Measurements from ENCODE around the gene NANOS3. TPM values are rescaled to one million over a fixed set of nuclear protein-coding genes. Genes with fewer than 3 reads are reported as not detected.

Gene NANOS3
- total and polyA plus RNA-seq, 2 of the 13 experiments (the other 11 are each of a cell fraction or from before 2014, with no cell fraction given) = 0.21 TPM; not detected in 1

DNA sequence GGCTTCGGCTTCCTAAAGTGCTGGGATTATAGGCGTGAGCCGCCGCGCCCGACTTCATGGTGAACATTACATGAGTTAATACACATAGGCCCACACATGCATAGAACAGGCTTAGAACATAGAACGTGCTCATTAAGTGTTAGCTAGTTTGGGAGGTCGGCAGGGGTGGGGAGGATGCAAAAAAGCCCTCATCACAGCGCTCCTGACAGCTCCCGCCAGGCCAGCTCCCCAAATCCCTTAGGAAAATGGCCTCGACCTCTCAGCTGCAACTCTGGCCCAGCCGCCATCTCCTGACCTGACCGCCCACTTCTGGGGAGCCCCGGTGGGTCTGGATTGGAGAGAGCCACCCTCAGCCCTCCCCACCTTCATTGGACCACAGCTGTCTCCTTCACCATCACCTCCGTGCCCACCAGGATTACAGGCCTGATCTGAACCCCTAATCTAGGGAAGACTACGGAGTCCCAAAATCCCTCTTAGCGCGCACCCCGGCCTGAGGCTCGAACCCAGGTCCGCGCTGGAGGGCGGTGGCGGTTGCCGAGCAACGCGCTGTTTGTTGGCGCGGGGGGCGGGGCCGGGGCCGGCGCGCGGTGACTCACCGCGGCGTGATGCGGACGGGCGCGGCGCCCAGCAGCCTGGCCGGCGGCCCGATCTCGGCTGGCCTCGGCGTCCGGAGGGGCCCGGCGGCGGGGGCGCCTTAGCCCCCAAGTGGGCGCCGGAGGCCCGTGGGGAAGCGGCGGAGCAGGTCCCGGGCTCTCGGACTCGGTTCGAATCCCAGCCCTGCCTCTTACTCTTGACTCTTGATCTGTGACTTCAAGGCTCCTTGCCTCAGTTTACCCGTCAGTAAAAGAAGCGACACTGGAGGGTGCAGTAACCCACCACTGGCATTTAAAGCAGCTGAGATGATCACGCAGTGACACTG lies 26.7 kb upstream of the NANOS3 start (continued):
- TF ChIP-seq, protein P1, sequence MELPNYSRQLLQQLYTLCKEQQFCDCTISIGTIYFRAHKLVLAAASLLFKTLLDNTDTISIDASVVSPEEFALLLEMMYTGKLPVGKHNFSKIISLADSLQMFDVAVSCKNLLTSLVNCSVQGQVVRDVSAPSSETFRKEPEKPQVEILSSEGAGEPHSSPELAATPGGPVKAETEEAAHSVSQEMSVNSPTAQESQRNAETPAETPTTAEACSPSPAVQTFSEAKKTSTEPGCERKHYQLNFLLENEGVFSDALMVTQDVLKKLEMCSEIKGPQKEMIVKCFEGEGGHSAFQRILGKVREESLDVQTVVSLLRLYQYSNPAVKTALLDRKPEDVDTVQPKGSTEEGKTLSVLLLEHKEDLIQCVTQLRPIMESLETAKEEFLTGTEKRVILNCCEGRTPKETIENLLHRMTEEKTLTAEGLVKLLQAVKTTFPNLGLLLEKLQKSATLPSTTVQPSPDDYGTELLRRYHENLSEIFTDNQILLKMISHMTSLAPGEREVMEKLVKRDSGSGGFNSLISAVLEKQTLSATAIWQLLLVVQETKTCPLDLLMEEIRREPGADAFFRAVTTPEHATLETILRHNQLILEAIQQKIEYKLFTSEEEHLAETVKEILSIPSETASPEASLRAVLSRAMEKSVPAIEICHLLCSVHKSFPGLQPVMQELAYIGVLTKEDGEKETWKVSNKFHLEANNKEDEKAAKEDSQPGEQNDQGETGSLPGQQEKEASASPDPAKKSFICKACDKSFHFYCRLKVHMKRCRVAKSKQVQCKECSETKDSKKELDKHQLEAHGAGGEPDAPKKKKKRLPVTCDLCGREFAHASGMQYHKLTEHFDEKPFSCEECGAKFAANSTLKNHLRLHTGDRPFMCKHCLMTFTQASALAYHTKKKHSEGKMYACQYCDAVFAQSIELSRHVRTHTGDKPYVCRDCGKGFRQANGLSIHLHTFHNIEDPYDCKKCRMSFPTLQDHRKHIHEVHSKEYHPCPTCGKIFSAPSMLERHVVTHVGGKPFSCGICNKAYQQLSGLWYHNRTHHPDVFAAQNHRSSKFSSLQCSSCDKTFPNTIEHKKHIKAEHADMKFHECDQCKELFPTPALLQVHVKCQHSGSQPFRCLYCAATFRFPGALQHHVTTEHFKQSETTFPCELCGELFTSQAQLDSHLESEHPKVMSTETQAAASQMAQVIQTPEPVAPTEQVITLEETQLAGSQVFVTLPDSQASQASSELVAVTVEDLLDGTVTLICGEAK (IDR thresholded peaks at IDR 0.05) = no peak
- TF ChIP-seq, protein P1 (CRISPR knock-in tag; IDR thresholded peaks at IDR 0.05) = no peak
- TF ChIP-seq SP1 (IDR thresholded peaks at IDR 0.05) = no peak
- TF ChIP-seq SP1 (CRISPR knock-in tag; IDR thresholded peaks at IDR 0.05) = peak; percentile 33; the same call in 1 of the 2 replicates
- peak; percentile 52 for TF ChIP-seq ASH2L (IDR thresholded peaks at IDR 0.05; ENCODE audit: insufficient read length, low read depth, low read length)
- 0 out of 2 replicates have a peak, but pooled peaks have one; percentile 34 for TF ChIP-seq SP4 (CRISPR knock-in tag; IDR thresholded peaks at IDR 0.05)
- peak; percentile 31 to 40; a peak in 2 of 4 replicates for TF ChIP-seq EP300 (IDR thresholded peaks at IDR 0.05; ENCODE audit: low read depth in 2 of 2, low read length in 2 of 2)
- TF ChIP-seq EP300 (CRISPR knock-in tag; IDR thresholded peaks at IDR 0.05; ENCODE audit: borderline replicate concordance) = no peak
- no peak for TF ChIP-seq SOX13 (IDR thresholded peaks at IDR 0.05)
- 0 out of 4 replicates have a peak, but pooled peaks of 1 of the 2 experiments have one; percentile 2 for TF ChIP-seq SOX13 (CRISPR knock-in tag; conservative IDR thresholded peaks at IDR 0.05 in 1 of 2, IDR thresholded peaks at IDR 0.05 in 1 of 2)
- TF ChIP-seq SOX5 (CRISPR knock-in tag; IDR thresholded peaks at IDR 0.05; ENCODE audit: borderline replicate concordance) = no peak
- TF ChIP-seq HIVEP1 (CRISPR knock-in tag; IDR thresholded peaks at IDR 0.05) = no peak
- TF ChIP-seq MXI1 (IDR thresholded peaks at IDR 0.05; ENCODE audit: borderline replicate concordance, low read depth, low read length) = peak; percentile 52; the same call in 1 of the 3 replicates
- 0 out of 2 replicates have a peak, but pooled peaks have one; percentile 37 for TF ChIP-seq PATZ1 (CRISPR knock-in tag; IDR thresholded peaks at IDR 0.05)
- TF ChIP-seq ZBTB38 (CRISPR knock-in tag; IDR thresholded peaks at IDR 0.05) = peak; percentile 29; the same call in 1 of the 2 replicates

All from HepG2 (cell line).